T-helper 9 cell (primary cell): Measurements from ENCODE around the gene CYP4F12.
A peak's percentile ranks its signal among the peaks of the same experiment; 100 is the strongest.
"Not testable (repeated sequence)": the region's sequence is repeated elsewhere in the genome, so short reads cannot be mapped to it uniquely, and the experiment has no call there.

Experiments used
- DNase-seq: peaks from one replicate; pipeline ENCODE4 v3.0.0-alpha.2; 2020
- total RNA-seq, 2 donors: gene quantifications; one replicate each; lab custom pipeline; 2026; lab: John Stamatoyannopoulos, UW

The CYP4F12 gene
- 0.14 to 0.48 reads per million in 2 donors for total RNA-seq

GRCh38 chr19:15672580-15673175 lies at the start of gene CYP4F12:
Gene CYP4F12 (plus strand): TSS chr19:15673087. CDS start chr19:15673530, 443 bp downstream.
- DNase-seq, result no peak

GRCh38 chr19:15623711-15624318 lies 49.1 kb upstream of the CYP4F12 start:
- DNase-seq, result no peak

GRCh38 chr19:15628236-15629002 lies 44.5 kb upstream of the CYP4F12 start:
- no peak for DNase-seq

GRCh38 chr19:15629003-15629880 lies 43.6 kb upstream of the CYP4F12 start:
- peak; percentile 93 for DNase-seq

GRCh38 chr19:15631817-15632216 lies 41.1 kb upstream of the CYP4F12 start:
- DNase-seq, result peak; percentile 29

- no peak for DNase-seq
Observed at GRCh38 chr19:15633082-15633835, 39.6 kb upstream of the CYP4F12 start.

GRCh38 chr19:15634105-15634504 lies 38.8 kb upstream of the CYP4F12 start:
- no peak for DNase-seq

- DNase-seq, result no peak
Observed at GRCh38 chr19:15635016-15635805, 37.7 kb upstream of the CYP4F12 start.

- no peak for DNase-seq
Observed at GRCh38 chr19:15636026-15636425, 36.9 kb upstream of the CYP4F12 start.

GRCh38 chr19:15639596-15639995 lies 33.3 kb upstream of the CYP4F12 start:
- no peak for DNase-seq

GRCh38 chr19:15640294-15640903 lies 32.5 kb upstream of the CYP4F12 start, which contains the start of gene CYP4F3:
Gene CYP4F3 (plus strand): TSS chr19:15640897. CDS start chr19:15641416, 519 bp downstream.
- no peak for DNase-seq

GRCh38 chr19:15640904-15641597 lies 31.8 kb upstream of the CYP4F12 start:
- DNase-seq, result no peak

GRCh38 chr19:15641901-15642491 lies 30.9 kb upstream of the CYP4F12 start:
- DNase-seq, result no peak

- no peak for DNase-seq
Observed at GRCh38 chr19:15642807-15643206, 30.1 kb upstream of the CYP4F12 start.

- DNase-seq, result no peak
Observed at GRCh38 chr19:15643387-15643786, 29.5 kb upstream of the CYP4F12 start.

GRCh38 chr19:15644066-15644741 lies 28.7 kb upstream of the CYP4F12 start:
- no peak for DNase-seq

GRCh38 chr19:15644816-15645215 lies 28.1 kb upstream of the CYP4F12 start:
- no peak for DNase-seq

- no peak for DNase-seq
Observed at GRCh38 chr19:15649526-15649925, 23.4 kb upstream of the CYP4F12 start.

GRCh38 chr19:15650123-15650522 lies 22.8 kb upstream of the CYP4F12 start:
- DNase-seq, result not testable (repeated sequence)
